HG03280 (cell line): Measurements from ENCODE around the gene TXLNA.

Experiments
- ATAC-seq: cut with Tn5 transposase; IDR thresholded peaks from one replicate; pipeline ENCODE4 v1.9.1; 2021; ENCODE audit warnings: mild to moderate bottlenecking, moderate library complexity; ENCODE audit not compliant: unreplicated experiment

Gene TXLNA

DNA sequence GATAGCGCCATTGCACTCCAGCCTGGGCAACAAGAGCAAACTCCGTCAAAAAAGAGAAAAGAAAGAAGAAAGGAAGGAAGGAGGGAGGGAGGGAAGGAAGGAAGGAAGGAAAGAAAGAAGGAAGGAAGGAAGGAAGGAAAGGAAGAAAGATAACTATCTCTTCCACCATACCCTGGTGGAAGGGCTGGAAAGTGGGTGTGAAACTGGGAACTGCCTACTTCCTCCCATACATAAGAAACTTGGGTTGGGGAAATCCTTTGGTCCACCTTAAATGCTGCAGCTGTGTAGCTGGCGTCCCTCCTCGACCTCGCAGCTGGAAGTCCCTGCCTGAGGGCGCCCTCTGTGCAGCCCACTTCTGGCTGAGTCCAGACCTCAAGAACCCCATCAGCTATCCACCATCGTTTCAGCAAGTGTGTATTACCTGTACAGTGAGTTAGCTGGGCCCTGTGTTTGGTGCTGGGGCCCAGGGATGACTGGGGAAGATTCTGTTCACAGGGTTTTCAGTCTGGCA lies 62.9 kb downstream of the TXLNA start:
- no peak for ATAC-seq

DNA sequence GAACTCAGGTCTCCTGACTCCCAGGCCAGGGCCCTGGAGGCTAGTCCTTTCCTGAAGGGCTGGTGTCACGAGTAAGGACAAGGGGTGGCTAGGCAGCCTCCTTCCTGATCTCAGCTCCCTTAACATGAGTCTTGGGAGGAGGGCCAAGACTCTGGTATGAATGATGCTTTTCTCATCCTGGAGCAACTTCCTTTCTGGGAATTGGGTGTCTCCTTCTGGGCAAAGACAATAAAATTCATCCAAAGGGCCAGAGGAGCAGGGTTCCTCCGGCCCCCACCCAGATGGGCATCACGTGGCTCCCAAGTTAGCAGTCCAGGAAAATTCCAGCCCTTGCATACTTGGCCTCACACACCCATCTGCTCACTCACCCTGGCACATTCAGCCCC lies 67.4 kb downstream of the TXLNA start, which contains the start of gene FAM167B:
Gene FAM167B, plus strand, starts transcription at position 335 of the 386 bp plus-strand sequence. CDS start 200 bp downstream, outside the sequence.
- ATAC-seq, result no peak

DNA sequence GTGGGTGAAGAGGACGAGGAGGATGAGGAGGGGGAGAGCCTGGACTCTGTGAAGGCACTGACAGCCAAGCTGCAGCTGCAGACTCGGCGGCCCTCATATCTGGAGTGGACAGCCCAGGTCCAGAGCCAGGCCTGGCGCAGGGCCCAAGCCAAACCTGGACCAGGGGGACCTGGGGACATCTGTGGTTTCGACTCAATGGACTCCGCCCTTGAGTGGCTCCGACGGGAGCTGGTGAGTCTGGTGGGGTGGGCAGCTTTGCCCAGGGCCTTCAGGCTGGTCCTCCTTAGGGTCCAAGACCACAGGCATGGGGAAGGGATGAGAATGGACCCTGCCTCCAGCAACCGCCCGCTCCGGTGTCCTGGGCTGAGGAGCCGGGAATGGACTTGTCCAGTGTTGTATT lies 68.0 kb downstream of the TXLNA start:
- ATAC-seq, result no peak
